B cell (primary cell): ENCODE data around the gene FAM107B. TPM values are rescaled to one million over a fixed set of nuclear protein-coding genes. Genes with fewer than 3 reads are reported as not detected.

Experiments used
- ATAC-seq: fragments of 200-7000 bp; cut with Tn5 transposase; one replicate; pipeline ENCODE4 v1.10.0; 2021; ENCODE audit warnings: low read depth, mild to moderate bottlenecking, moderate number of reproducible peaks, moderate library complexity
- CTCF ChIA-PET: fragments of 350-600 bp; sonication (Branson Sonifier 250); formaldehyde crosslinking; loops from one replicate; lab custom pipeline; 2021; ENCODE audit warnings: antibody characterized with exemption, inconsistent platforms; lab: Charles Lee
- POLR2A ChIA-PET: fragments of 350-600 bp; sonication (Branson Sonifier 250); formaldehyde crosslinking; loops from one replicate; lab custom pipeline; 2021; ENCODE audit warnings: antibody characterized with exemption; lab: Charles Lee
- DNase-seq: peaks from one replicate; pipeline ENCODE4 v3.0.0; 2013
- H2AFZ ChIP-seq: 2 replicates; pipeline ENCODE4 v1.6.1; 2012; ENCODE audit warnings: mild to moderate bottlenecking, low read depth, low read length; ENCODE audit not compliant: insufficient read depth, poor library complexity, severe bottlenecking
- H3K27ac ChIP-seq, 2 donors: 1 replicate in 1 of 2; 2 replicates in 1 of 2; pipeline ENCODE4 v1.5.1; 2012 to 2013; ENCODE audit warnings: low read length in 2 of 2, mild to moderate bottlenecking in 2 of 2, moderate library complexity in 1 of 2
- H3K27me3 ChIP-seq, 4 experiments: fragments of 200-600 bp in 1 of 4; sonication (generic) in 1 of 4; replicated peaks in 1 of 4; 1 replicate in 2 of 4; 2 replicates in 2 of 4; pipeline versions ENCODE4 v1.6.1 to v1.7.0; 2013 to 2016; ENCODE audit warnings: low read length in 3 of 4, mild to moderate bottlenecking in 2 of 4, mixed read lengths in 1 of 4, moderate library complexity in 1 of 4; ENCODE audit not compliant: insufficient read depth in 4 of 4, control insufficient read depth in 3 of 4; ENCODE audit errors: control extremely low read depth in 1 of 4
- H3K36me3 ChIP-seq, 2 experiments: replicated peaks in 1 of 2; 1 replicate in 1 of 2; 2 replicates in 1 of 2; pipeline versions ENCODE4 v1.6.1 to v1.7.1; 2013; ENCODE audit warnings: low read length in 1 of 2; ENCODE audit not compliant: insufficient read depth in 2 of 2, control insufficient read depth in 1 of 2; ENCODE audit errors: control extremely low read depth in 1 of 2, extremely low read depth in 1 of 2
- H3K4me1 ChIP-seq, 2 donors: fragments of 200-600 bp in 1 of 2; sonication (generic) in 1 of 2; 1 replicate in 1 of 2; 2 replicates in 1 of 2; pipeline versions ENCODE4 v1.5.1 to v1.6.1; 2013 to 2017; ENCODE audit warnings: low read length in 2 of 2; ENCODE audit not compliant: control insufficient read depth in 2 of 2, insufficient read depth in 2 of 2
- H3K4me2 ChIP-seq: replicated peaks from 2 replicates; pipeline ENCODE3; 2012; ENCODE audit warnings: mild to moderate bottlenecking, low read depth, low read length; ENCODE audit not compliant: poor library complexity, severe bottlenecking
- H3K4me3 ChIP-seq, 5 experiments: fragments of 200-600 bp in 1 of 5; sonication (generic) in 1 of 5; 1 replicate in 3 of 5; 2 replicates in 2 of 5; pipeline versions ENCODE4 v1.5.1 to v1.7.0; 2011 to 2016; ENCODE audit warnings: low read length in 4 of 5, mild to moderate bottlenecking in 4 of 5, low read depth in 2 of 5, control low read depth in 1 of 5, moderate library complexity in 1 of 5; ENCODE audit not compliant: insufficient read depth in 1 of 5; ENCODE audit errors: control extremely low read depth in 1 of 5, extremely low read depth in 1 of 5
- H3K79me2 ChIP-seq: fragments of 200-600 bp; sonication (generic); one replicate; pipeline ENCODE4 v1.6.0; 2016; ENCODE audit warnings: low read length; ENCODE audit not compliant: control insufficient read depth, insufficient read depth
- H3K9ac ChIP-seq: fragments of 200-600 bp; sonication (generic); 2 replicates; pipeline ENCODE4 v1.6.1; 2017; ENCODE audit warnings: mild to moderate bottlenecking, low read length, moderate library complexity
- H3K9me3 ChIP-seq, 3 donors: one replicate each; pipeline versions ENCODE4 v1.6.1 to v1.7.1; 2013; ENCODE audit warnings: low read length in 2 of 3; ENCODE audit not compliant: control insufficient read depth in 2 of 3, insufficient read depth in 1 of 3; ENCODE audit errors: control extremely low read depth in 1 of 3
- H4K20me1 ChIP-seq: 2 replicates; pipeline ENCODE4 v1.6.0; 2012; ENCODE audit warnings: mild to moderate bottlenecking, low read length; ENCODE audit not compliant: insufficient read depth, control insufficient read depth, poor library complexity, severe bottlenecking
- H3K27ac Mint-ChIP-seq: one replicate; pipeline ENCODE4 v1.8.0; 2021; ENCODE audit warnings: mixed read lengths
- H3K27me3 Mint-ChIP-seq: one replicate; pipeline ENCODE4 v1.8.0; 2021; ENCODE audit warnings: mixed read lengths
- H3K4me1 Mint-ChIP-seq: one replicate; pipeline ENCODE4 v1.8.0; 2021; ENCODE audit warnings: mixed read lengths
- H3K4me3 Mint-ChIP-seq: one replicate; pipeline ENCODE4 v1.8.0; 2021; ENCODE audit warnings: mixed read lengths
- H3K9me3 Mint-ChIP-seq: one replicate; pipeline ENCODE4 v1.8.0; 2022; ENCODE audit warnings: mixed read lengths; ENCODE audit not compliant: insufficient read depth
- EZH2 ChIP-seq: IDR thresholded peaks from 2 replicates; pipeline ENCODE4 v1.6.1; 2012; ENCODE audit warnings: borderline replicate concordance, low read depth, mild to moderate bottlenecking, moderate library complexity, low read length; ENCODE audit not compliant: insufficient read depth, poor library complexity, severe bottlenecking
- WGBS: methylation state at CpG from one replicate; pipeline ENCODE4 v1.1.5; 2013; ENCODE audit warnings: missing lambda C conversion rate; ENCODE audit not compliant: insufficient coverage; 5-methylcytosine and 5-hydroxymethylcytosine counted together
- intact Hi-C: fragments of 100-400 bp; cut with micrococcal nuclease; formaldehyde crosslinking; loops from one replicate; pipeline ENCODE4 v1.10.0; 2022
- polyA plus RNA-seq: library from polyadenylated mRNA; depleted of rRNA; stranded (reverse); fragments of >200 nt; gene quantifications from 2 replicates; pipeline ENCODE4 v1.2.3, GENCODE V29; 2012
- total RNA-seq, 2 donors: library from RNA; stranded (reverse); fragments of 120-200 nt in 1 of 2; gene quantifications; 1 replicate in 1 of 2; 2 replicates in 1 of 2; pipeline versions ENCODE4 v1.2.3 to v1.2.4, GENCODE V29; 2013 to 2022
- TF ChIP-seq, protein P1 (sequence below): fragments of 200-600 bp; IDR thresholded peaks from one replicate; pipeline ENCODE4 v1.8.0; 2022; ENCODE audit warnings: antibody characterized with exemption, mild to moderate bottlenecking

Gene FAM107B
- total and polyA plus RNA-seq, 2 donors (not counting 1 experiment from before 2014, with no cell fraction given) = 31.9 to 318 TPM

- Histone ChIP-seq H3K27ac (no peak overlapping the region), H3K79me2 (no peaks in the 10 kb centered on the region), H2AFZ (no peak overlapping the region), H3K9me3 (peaks cover 0 to 5% (median 0%) of the 10 kb centered on the region in 3 donors), H4K20me1 (no peaks in the 10 kb centered on the region), H3K36me3 (no peaks in the 10 kb centered on the region), H3K4me3 (no peak overlapping the region), H3K4me1 (peaks cover 23 to 29% of the 10 kb centered on the region in 2 donors), H3K4me2 (no peak overlapping the region), H3K27me3 (no peaks in the 10 kb centered on the region), H3K9ac (no peak overlapping the region)
- no peak overlapping the region for H3K27ac Mint-ChIP-seq
- H3K4me1 Mint-ChIP-seq = peaks cover 41% of the 10 kb centered on the region
- H3K9me3 Mint-ChIP-seq = no peaks in the 10 kb centered on the region
- CTCF ChIA-PET = no interaction called here
- WGBS = 95% methylated on average over 7 of the region's 14 CpGs
- no peaks in the 10 kb centered on the region for H3K27me3 Mint-ChIP-seq
- H3K4me3 Mint-ChIP-seq = no peak overlapping the region
- DNase-seq = no peak
- POLR2A ChIA-PET = no interaction called here
- intact Hi-C loops = no loop called here
- TF ChIP-seq, protein P1, sequence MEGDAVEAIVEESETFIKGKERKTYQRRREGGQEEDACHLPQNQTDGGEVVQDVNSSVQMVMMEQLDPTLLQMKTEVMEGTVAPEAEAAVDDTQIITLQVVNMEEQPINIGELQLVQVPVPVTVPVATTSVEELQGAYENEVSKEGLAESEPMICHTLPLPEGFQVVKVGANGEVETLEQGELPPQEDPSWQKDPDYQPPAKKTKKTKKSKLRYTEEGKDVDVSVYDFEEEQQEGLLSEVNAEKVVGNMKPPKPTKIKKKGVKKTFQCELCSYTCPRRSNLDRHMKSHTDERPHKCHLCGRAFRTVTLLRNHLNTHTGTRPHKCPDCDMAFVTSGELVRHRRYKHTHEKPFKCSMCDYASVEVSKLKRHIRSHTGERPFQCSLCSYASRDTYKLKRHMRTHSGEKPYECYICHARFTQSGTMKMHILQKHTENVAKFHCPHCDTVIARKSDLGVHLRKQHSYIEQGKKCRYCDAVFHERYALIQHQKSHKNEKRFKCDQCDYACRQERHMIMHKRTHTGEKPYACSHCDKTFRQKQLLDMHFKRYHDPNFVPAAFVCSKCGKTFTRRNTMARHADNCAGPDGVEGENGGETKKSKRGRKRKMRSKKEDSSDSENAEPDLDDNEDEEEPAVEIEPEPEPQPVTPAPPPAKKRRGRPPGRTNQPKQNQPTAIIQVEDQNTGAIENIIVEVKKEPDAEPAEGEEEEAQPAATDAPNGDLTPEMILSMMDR = no peak
- TF ChIP-seq EZH2 = no peak
- no peak for ATAC-seq
Observed at GRCh38 chr10:14731875-14732512, 42.7 kb downstream of the FAM107B start.

- peaks cover 34% of the 10 kb centered on the region for H3K4me1 Mint-ChIP-seq
- intact Hi-C loops = no loop called here
- H3K9ac ChIP-seq = no peak overlapping the region
- H3K27ac Mint-ChIP-seq = peak overlapping the region; percentile 50
- H3K27ac ChIP-seq = no peak overlapping the region
- H3K9me3 Mint-ChIP-seq = no peaks in the 10 kb centered on the region
- H3K9me3 ChIP-seq = peaks cover 0 to 9% (median 0%) of the 10 kb centered on the region in 3 donors
- H4K20me1 ChIP-seq = no peaks in the 10 kb centered on the region
- ChIA-PET CTCF (interaction anchor here (0.7 to 1.3 kb wide), 4 partner anchors 10 to 94 kb away, joined by 3 to 4 read pairs (median 3); no protein-coding TSS in a partner anchor), POLR2A (interaction anchor here (0.7 kb wide), 1 partner anchor 81 kb away, joined by 3 read pairs; no protein-coding TSS in a partner anchor)
- no peaks in the 10 kb centered on the region for H3K27me3 Mint-ChIP-seq
- no CpG with 5 or more reads among the region's 3 CpGs for WGBS
- no peaks in the 10 kb centered on the region for H3K27me3 ChIP-seq
- no peak overlapping the region for H2AFZ ChIP-seq
- no peak for ATAC-seq
- H3K4me3 ChIP-seq = no peak overlapping the region
- H3K4me2 ChIP-seq = no peak overlapping the region
- DNase-seq = no peak
- H3K79me2 ChIP-seq = no peaks in the 10 kb centered on the region
- TF ChIP-seq EZH2 = no peak
- TF ChIP-seq, protein P1 = no peak
- H3K4me1 ChIP-seq = peaks cover 22 to 25% of the 10 kb centered on the region in 2 donors
- no peaks in the 10 kb centered on the region for H3K36me3 ChIP-seq
- H3K4me3 Mint-ChIP-seq = no peak overlapping the region
Observed at GRCh38 chr10:14728346-14728745, 46.4 kb downstream of the FAM107B start.
